Tibial artery (tissue), 4 donors: ENCODE data around the gene ZNF276.
"Not testable (repeated sequence)": the region's sequence is repeated elsewhere in the genome, so short reads cannot be mapped to it uniquely, and the experiment has no call there.

Experiments used
- DNase-seq, 2 donors: peaks; one replicate each; pipeline ENCODE4 v3.0.0-alpha.2; 2019
- H3K27ac ChIP-seq, 2 donors: fragments of 200-600 bp; sonication (generic) in 1 of 2; 1 replicate in 1 of 2; 2 replicates in 1 of 2; pipeline ENCODE4 v1.5.1; 2018 to 2019; ENCODE audit warnings: mild to moderate bottlenecking in 1 of 2
- H3K27me3 ChIP-seq, 2 donors: fragments of 200-600 bp; sonication (generic) in 1 of 2; one replicate each; pipeline versions ENCODE4 v1.5.1 to v1.6.0; 2016 to 2019
- H3K36me3 ChIP-seq, 3 donors: fragments of 200-600 bp; sonication (generic) in 2 of 3; one replicate each; pipeline ENCODE4 v1.5.1; 2016 to 2019; ENCODE audit warnings: mild to moderate bottlenecking in 2 of 3
- H3K4me1 ChIP-seq, 4 donors: fragments of 200-600 bp; sonication (generic) in 2 of 4; 1 replicate in 3 of 4; 2 replicates in 1 of 4; pipeline ENCODE4 v1.5.1; 2016 to 2019
- H3K4me3 ChIP-seq, 2 donors: fragments of 200-600 bp; sonication (generic) in 1 of 2; 1 replicate in 1 of 2; 2 replicates in 1 of 2; pipeline ENCODE4 v1.5.1; 2018 to 2019; ENCODE audit warnings: mild to moderate bottlenecking in 2 of 2
- H3K9me3 ChIP-seq, 3 donors: fragments of 200-600 bp; sonication (generic) in 1 of 3; one replicate each; pipeline ENCODE4 v1.5.1; 2016 to 2019
- CTCF ChIP-seq, 2 experiments: fragments of 200-600 bp in 1 of 2; fragments of 450-650 bp in 1 of 2; IDR thresholded peaks; one replicate each; pipeline ENCODE4 v1.5.1; 2017 to 2019; ENCODE audit warnings: antibody characterized with exemption in 2 of 2, mild to moderate bottlenecking in 1 of 2, moderate library complexity in 1 of 2
- intact Hi-C: fragments of 100-400 bp; cut with DNase I; formaldehyde crosslinking; loops from one replicate; pipeline ENCODE4 v1.15.0; 2023; ENCODE audit warnings: low total_unique reads

Gene ZNF276

DNA sequence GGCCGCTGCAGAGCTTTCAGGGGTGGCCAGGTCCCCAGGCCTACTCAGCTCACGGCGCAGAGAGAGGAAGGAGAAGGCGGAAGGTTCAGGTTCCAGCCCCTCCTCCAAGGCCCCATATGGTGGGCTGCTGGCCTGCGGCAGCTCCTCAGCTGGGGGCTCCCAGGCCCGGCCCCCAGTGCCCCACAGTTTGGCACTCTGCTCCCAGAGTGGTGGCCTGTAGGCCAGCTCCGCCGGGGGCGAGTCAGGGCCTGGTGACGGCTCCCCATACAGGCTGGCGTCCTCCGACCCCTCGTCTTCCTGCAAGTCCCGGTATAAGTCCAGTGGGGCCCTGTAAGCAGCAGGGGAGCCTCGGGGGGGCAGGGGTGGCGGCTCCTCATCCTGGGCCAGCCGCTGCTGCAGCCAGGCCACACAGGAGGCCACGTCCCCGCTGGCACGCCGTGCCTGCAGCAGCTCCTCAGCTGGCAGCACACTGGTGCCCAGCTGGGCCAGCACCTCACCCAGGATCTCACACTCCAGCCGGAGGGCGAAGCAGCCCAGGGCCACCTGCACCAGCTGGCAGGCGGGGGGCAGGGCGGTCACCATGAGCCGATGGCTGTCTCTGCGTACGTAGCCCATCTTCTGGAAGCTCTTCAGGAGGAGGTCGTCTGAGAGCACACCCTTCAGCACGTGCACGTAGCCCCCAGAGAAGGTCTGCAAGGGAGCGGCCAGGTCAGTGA, 23.6 kb upstream of the ZNF276 start:
- DNase-seq = no peak
- Histone ChIP-seq H3K4me1 (peaks cover 7 to 29% (median 26%) of the 10 kb centered on the region in 4 donors), H3K36me3 (peaks cover 0 to 51% (median 24%) of the 10 kb centered on the region in 3 donors), H3K27me3 (peaks cover 0 to under 1% of the 10 kb centered on the region in 2 donors), H3K4me3 (no peak overlapping the region), H3K9me3 (no peaks in the 10 kb centered on the region), H3K27ac (no peak overlapping the region)
- intact Hi-C loops = no loop called here
- TF ChIP-seq CTCF (IDR thresholded peaks at IDR 0.05) = no peak

GRCh38 chr16:89698717-89699116, 22.6 kb upstream of the ZNF276 start:
- H3K4me3 ChIP-seq, intact Hi-C loops, H3K9me3 ChIP-seq, DNase-seq, H3K27ac ChIP-seq, H3K27me3 ChIP-seq: not testable (repeated sequence)
- Histone ChIP-seq H3K4me1 (peaks cover 7 to 29% (median 26%) of the 10 kb centered on the region in 4 donors), H3K36me3 (peaks cover 0 to 42% (median 15%) of the 10 kb centered on the region in 3 donors)

GRCh38 chr16:89699629-89700099, 21.7 kb upstream of the ZNF276 start:
- DNase-seq, H3K9me3 ChIP-seq: not testable (repeated sequence)
- H3K36me3 ChIP-seq = peaks cover 0 to 32% (median 7%) of the 10 kb centered on the region in 3 donors
- intact Hi-C loops = loop anchor here (2.0 kb wide), 1 partner anchor 173 kb away; the partner anchor contains the start of gene TCF25
- H3K27me3 ChIP-seq = peaks cover 0 to 11% of the 10 kb centered on the region in 2 donors
- H3K4me1 ChIP-seq = peaks cover 7 to 29% (median 26%) of the 10 kb centered on the region in 4 donors
- H3K4me3 ChIP-seq = peak overlapping the region; percentile 60 to 88
- H3K27ac ChIP-seq = peak overlapping the region; percentile 84

DNA sequence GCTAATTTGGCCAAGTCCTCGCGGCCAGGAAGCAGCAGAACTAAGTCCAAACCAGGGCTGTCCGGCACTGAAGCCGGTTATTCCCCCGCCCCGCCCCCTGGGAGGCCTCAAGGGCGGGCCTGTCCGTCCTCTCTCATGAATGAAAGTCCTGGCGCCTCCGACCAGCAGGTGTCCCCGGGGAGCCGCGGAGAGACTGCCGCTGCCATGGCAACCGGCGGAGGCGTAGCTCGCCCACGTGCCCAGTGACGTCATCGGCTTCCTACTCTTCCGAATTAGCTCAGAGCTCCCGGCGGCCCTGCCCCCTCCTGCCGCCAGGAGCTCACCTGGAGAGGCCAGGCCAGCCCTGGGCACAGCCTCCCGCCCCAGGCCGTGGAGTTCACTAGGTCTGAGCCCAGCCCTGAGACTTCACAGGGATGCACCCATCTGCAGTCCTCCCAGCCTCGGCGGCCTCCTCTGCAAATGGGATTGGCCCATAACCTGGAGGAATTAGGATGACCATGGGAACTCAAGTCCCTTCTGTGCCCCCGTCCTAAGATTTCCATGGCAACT, 21.2 kb upstream of the ZNF276 start:
- Histone ChIP-seq H3K4me1 (peaks cover 7 to 29% (median 26%) of the 10 kb centered on the region in 4 donors), H3K27ac (peak overlapping the region; percentile 84), H3K9me3 (no peaks in the 10 kb centered on the region), H3K27me3 (peaks cover 0 to 16% of the 10 kb centered on the region in 2 donors), H3K36me3 (peaks cover 0 to 27% (median 7%) of the 10 kb centered on the region in 3 donors), H3K4me3 (peak overlapping the region; percentile 60 to 88)
- peak; percentile 97 to 99 for DNase-seq
- intact Hi-C loops = loop anchor here (2.0 kb wide), 1 partner anchor 173 kb away; the partner anchor contains the start of gene TCF25
- peak; percentile 51 to 67 for TF ChIP-seq CTCF (IDR thresholded peaks at IDR 0.05)

- intact Hi-C loops = loop anchor here (2.0 kb wide), 1 partner anchor 172 kb away; the partner anchor contains the start of gene TCF25
- H3K9me3 ChIP-seq = no peaks in the 10 kb centered on the region
Observed at GRCh38 chr16:89700649-89701424, 20.5 kb upstream of the ZNF276 start.

More at GRCh38 chr16:89700649-89701424, 20.5 kb upstream of the ZNF276 start:
- Histone ChIP-seq H3K27ac (peak overlapping the region; percentile 84), H3K4me3 (peak overlapping the region; percentile 60 to 88), H3K27me3 (peaks cover 0 to 20% of the 10 kb centered on the region in 2 donors), H3K36me3 (peaks cover 0 to 21% (median 7%) of the 10 kb centered on the region in 3 donors), H3K4me1 (peaks cover 7 to 29% (median 26%) of the 10 kb centered on the region in 4 donors)
- TF ChIP-seq CTCF (IDR thresholded peaks at IDR 0.05) = no peak
- no peak for DNase-seq
